ENCODE data around the gene PRKAG2.
"Not testable (repeated sequence)": the region's sequence is repeated elsewhere in the genome, so short reads cannot be mapped to it uniquely, and the experiment has no call there.

Gene PRKAG2

DNA sequence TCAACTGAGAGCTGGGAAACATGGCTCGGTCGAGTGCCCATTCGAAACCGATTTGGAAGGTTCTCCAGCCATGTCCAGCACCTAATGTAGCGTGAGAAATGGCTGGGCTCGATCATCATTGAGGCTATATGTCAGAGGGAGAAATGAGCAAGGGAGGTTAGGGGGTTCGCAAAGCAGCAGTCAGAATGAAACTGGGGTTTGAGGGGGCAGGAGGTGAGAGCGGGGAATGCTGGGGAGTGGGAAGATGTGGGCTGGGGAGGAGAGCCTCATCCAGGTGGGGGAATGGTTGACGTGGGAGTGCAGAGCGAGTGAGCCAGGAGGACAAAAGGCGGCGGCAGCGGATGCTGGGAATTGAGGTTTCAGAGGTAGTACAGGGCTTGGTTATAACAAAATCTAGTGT lies 44.5 kb upstream of the PRKAG2 start:
- no peak overlapping the region for H3K4me3 ChIP-seq (replicated peaks in 1 of 2; ENCODE audit: low read depth in 2 of 2, low read length in 2 of 2)
- no peak for DNase-seq (ENCODE audit: low read depth in 2 of 2)
- TF ChIP-seq, protein P1, sequence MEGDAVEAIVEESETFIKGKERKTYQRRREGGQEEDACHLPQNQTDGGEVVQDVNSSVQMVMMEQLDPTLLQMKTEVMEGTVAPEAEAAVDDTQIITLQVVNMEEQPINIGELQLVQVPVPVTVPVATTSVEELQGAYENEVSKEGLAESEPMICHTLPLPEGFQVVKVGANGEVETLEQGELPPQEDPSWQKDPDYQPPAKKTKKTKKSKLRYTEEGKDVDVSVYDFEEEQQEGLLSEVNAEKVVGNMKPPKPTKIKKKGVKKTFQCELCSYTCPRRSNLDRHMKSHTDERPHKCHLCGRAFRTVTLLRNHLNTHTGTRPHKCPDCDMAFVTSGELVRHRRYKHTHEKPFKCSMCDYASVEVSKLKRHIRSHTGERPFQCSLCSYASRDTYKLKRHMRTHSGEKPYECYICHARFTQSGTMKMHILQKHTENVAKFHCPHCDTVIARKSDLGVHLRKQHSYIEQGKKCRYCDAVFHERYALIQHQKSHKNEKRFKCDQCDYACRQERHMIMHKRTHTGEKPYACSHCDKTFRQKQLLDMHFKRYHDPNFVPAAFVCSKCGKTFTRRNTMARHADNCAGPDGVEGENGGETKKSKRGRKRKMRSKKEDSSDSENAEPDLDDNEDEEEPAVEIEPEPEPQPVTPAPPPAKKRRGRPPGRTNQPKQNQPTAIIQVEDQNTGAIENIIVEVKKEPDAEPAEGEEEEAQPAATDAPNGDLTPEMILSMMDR (IDR thresholded peaks at IDR 0.05; ENCODE audit: low read depth, low read length) = no peak

DNA sequence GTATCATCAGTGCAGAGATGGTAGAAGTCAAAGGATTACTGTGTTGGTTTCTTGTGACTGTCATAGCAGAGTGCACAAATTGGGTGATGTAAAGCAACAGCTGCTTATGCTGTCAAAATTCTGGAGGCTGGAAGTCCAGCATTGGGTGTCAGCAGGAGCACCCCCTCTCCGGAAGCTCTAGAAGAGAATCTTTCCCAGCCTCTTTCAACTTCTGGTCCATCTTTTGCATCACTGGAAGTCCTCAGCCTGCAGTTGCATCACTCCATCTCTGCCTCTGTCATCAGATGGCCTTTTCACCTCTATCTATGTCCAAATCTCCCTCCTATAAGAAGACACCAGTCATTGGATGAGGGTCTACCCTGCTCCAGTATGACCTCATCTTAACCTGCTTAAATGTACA lies 43.6 kb upstream of the PRKAG2 start:
- TF ChIP-seq, protein P1 (IDR thresholded peaks at IDR 0.05; ENCODE audit: low read depth, low read length) = no peak
- DNase-seq (ENCODE audit: low read depth in 2 of 2) = no peak
- no peak overlapping the region for H3K4me3 ChIP-seq (replicated peaks in 1 of 2; ENCODE audit: low read depth in 2 of 2, low read length in 2 of 2)

DNA sequence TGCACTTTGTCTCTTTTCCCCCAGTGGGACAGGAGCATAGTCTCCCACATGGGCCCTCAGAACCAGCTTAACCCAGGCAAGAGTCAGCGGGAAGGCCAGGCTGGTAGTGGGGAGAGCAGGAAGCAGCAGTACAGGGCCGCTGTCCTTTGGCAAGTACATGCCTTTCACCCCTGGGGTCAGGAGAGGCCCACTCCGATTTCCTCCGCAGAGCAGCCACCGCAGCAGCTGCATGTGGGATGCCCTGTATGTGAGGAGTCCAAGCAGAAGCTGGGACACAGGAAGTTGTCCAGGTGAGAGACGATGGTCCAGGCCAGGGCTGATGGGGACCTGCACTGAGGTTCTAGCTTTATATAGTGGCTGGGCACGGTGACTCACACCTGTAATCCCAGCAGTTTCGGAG lies 42.7 kb upstream of the PRKAG2 start:
- no peak overlapping the region for H3K4me3 ChIP-seq (replicated peaks in 1 of 2; ENCODE audit: low read depth in 2 of 2, low read length in 2 of 2)
- TF ChIP-seq, protein P1 (IDR thresholded peaks at IDR 0.05; ENCODE audit: low read depth, low read length) = no peak
- DNase-seq (ENCODE audit: low read depth in 2 of 2) = no peak

DNA sequence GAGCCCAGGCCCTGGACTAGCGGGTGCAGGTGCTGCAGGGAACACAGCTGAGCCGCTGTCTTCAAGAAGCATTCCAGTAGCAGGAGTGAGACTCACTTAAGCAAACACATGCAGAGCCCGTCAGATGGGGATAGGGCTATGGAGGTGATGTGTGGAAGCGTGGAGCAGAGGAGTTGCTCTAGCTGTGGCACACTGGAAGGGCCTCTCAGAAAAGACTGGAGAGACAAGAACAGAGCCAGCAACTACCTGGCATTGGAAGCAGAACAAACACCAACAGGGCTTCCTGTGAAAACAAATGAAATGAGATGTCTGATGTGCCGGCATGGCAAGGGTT lies 41.6 kb upstream of the PRKAG2 start:
- no peak for DNase-seq (ENCODE audit: low read depth in 2 of 2)
- TF ChIP-seq, protein P1 (IDR thresholded peaks at IDR 0.05; ENCODE audit: low read depth, low read length) = no peak
- no peak overlapping the region for H3K4me3 ChIP-seq (replicated peaks in 1 of 2; ENCODE audit: low read depth in 2 of 2, low read length in 2 of 2)

DNA sequence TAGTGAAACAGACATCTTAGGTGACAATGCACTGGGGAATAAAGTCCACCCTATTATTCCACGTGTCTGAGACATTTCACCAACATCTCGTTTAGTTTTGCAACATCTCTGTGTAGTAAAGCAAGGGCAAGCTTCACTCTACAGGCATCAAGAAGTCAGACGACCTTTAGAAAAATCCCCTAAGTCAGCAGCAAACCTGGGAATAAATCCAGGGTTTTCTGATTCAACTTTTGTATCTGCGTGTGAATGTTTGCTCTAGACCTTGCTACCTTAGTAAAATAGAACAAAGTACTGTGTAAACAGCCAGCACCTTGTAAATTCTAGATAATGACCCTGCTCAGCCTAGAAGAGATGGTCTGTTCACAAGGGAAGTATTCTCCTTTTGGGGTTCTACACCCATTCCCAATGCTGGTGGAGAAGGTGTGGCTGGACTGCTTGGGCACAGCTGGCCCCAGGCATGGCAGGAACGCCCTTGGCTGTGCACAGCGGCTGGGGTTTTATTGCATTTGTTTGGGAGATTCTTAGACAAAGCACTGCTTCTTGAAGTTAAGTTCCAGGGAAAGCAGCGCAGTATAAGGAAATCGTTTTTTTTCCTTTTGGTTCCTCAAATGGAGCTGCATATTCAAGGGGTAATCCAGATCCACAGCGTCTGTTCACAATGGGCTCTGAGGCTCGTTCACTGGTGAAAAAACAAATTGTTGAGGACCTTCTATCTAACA lies 41.0 kb upstream of the PRKAG2 start:
- TF ChIP-seq, protein P1 (IDR thresholded peaks at IDR 0.05; ENCODE audit: low read depth, low read length) = no peak

DNA sequence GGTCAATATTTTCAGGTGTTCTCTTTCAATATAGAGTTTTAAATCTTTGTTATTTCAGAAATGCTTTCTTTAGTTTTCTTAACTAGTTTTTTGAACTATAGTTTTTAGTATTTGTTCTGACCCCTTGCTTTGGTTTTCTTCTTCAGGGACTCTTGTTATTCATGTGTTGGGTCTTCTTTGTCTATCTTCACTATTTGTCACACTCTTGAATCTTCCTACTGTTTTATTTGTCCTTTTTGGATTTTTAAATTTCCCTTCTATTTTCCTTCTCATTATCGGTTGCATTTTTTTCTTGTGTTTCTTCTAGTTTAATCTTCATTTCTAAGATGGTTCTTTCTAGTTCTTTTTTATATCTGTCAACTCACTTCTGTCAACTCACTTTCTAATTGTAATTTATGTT lies 37.1 kb upstream of the PRKAG2 start:
- TF ChIP-seq, protein P1 (IDR thresholded peaks at IDR 0.05; ENCODE audit: low read depth, low read length) = no peak
- no peak for DNase-seq (ENCODE audit: low read depth in 2 of 2)

More for the DNA sequence above, 41.0 kb upstream of the PRKAG2 start:
- H3K4me3 ChIP-seq (replicated peaks in 1 of 2; ENCODE audit: low read depth in 2 of 2, low read length in 2 of 2) = no peak overlapping the region
- DNase-seq (ENCODE audit: low read depth in 2 of 2) = no peak

DNA sequence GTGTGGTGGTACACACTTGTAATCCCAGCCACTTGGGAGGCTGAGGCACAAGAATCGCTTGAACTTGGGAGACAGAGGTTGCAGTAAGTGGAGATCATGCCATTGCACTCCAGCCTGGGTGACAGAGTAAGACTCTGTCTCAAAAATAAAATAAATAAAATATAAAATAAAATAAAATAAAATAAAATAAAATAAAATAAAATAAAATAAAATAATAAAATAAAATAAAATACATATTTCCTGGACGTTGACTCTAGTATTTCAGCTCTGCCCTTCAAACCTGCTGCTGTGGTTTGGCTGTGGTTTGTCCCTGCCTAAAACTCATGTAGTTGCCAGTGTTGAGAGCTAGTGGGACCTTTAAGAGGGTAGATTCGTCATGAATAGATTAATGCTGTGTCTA lies 33.7 kb upstream of the PRKAG2 start:
- not testable (repeated sequence) for DNase-seq (ENCODE audit: low read depth in 2 of 2); H3K4me3 ChIP-seq (replicated peaks in 1 of 2; ENCODE audit: low read depth in 2 of 2, low read length in 2 of 2)

More for the DNA sequence above, 37.1 kb upstream of the PRKAG2 start:
- no peak overlapping the region for H3K4me3 ChIP-seq (replicated peaks in 1 of 2; ENCODE audit: low read depth in 2 of 2, low read length in 2 of 2)

DNA sequence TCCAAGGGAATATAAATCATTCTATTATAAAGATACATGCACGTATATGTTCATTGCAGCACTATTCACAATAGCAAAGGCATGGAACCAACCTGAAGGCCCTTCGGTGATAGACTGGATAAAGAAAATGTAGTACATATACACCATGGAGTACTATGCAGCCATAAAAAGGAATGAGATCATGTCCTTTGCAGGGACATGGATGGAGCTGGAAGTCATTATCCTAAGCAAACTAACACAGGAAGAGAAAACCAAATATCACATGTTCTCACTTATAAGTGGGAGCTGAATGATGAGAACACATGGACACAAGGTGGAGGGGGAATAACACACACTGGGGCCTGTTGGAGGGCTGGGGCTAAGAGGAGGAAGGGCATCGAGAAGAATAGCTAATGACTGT lies 30.2 kb upstream of the PRKAG2 start:
- not testable (repeated sequence) for DNase-seq (ENCODE audit: low read depth in 2 of 2); H3K4me3 ChIP-seq (replicated peaks in 1 of 2; ENCODE audit: low read depth in 2 of 2, low read length in 2 of 2)
